HEK293 (cell line): ENCODE measurements around the gene COA6.

ENCODE experiments used
- YY1 ChIP-seq: fragments of 450-650 bp; formaldehyde crosslinking; IDR thresholded peaks from 2 replicates; pipeline ENCODE4 v1.5.1; 2018; ENCODE audit warnings: missing biosample characterization, missing genetic modification characterization
- ZNF214 ChIP-seq: fragments of 450-650 bp; formaldehyde crosslinking; IDR thresholded peaks from 2 replicates; pipeline ENCODE4 v1.5.1; 2017; ENCODE audit warnings: missing biosample characterization, mild to moderate bottlenecking, missing genetic modification characterization, borderline replicate concordance
- ZNF518A ChIP-seq: fragments of 450-650 bp; formaldehyde crosslinking; conservative IDR thresholded peaks from 2 replicates; pipeline ENCODE4 v1.5.1; 2016; ENCODE audit warnings: low read depth, missing biosample characterization, missing genetic modification characterization

DNA sequence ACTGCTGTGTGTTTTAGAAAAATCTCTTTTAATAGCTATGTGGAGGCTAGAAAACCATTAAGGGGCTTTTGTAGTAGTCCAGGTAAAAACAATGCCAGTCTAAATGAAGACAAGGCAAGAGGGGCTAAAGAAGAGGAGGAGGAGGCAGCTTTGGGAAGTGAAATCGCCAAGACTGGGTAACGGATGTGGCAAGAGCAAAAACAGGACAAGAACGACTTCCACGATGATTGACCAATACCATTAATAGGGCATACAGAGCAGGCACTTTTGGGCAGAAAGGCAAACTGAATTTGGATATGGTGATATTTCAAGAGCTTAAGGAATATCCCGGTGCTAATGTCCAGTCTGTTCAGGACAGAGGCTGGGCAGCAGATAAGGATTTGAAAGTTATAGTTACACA lies 22.0 kb downstream of the COA6 start:
- TF ChIP-seq ZNF214 (tag by site-specific recombination), result no peak
- no peak for TF ChIP-seq ZNF518A (tag by site-specific recombination)
- no peak for TF ChIP-seq YY1
